HG03103 (cell line): ENCODE data around the gene BOK.

ENCODE experiments used
- ATAC-seq: cut with Tn5 transposase; IDR thresholded peaks from one replicate; pipeline ENCODE4 v1.9.1; 2021; ENCODE audit warnings: low read depth; ENCODE audit not compliant: unreplicated experiment

The BOK gene

GRCh38 chr2:241595600-241596140 is 37.1 kb downstream of the BOK start:
- ATAC-seq: no peak

GRCh38 chr2:241597561-241597960 is 39.0 kb downstream of the BOK start:
- no peak for ATAC-seq

GRCh38 chr2:241598061-241598460 is 39.5 kb downstream of the BOK start:
- ATAC-seq: no peak

- ATAC-seq: no peak
These were observed 39.9 kb downstream of the BOK start for GRCh38 chr2:241598487-241598886.

GRCh38 chr2:241599615-241600014 is 41.1 kb downstream of the BOK start:
- ATAC-seq: no peak

GRCh38 chr2:241601841-241602240 is 43.3 kb downstream of the BOK start:
- ATAC-seq: no peak

- no peak for ATAC-seq
These were observed 44.2 kb downstream of the BOK start for GRCh38 chr2:241602720-241603119.

GRCh38 chr2:241603686-241604085 is 45.1 kb downstream of the BOK start:
- ATAC-seq: no peak

- no peak for ATAC-seq
These were observed 47.6 kb downstream of the BOK start for GRCh38 chr2:241606186-241606585.

DNA sequence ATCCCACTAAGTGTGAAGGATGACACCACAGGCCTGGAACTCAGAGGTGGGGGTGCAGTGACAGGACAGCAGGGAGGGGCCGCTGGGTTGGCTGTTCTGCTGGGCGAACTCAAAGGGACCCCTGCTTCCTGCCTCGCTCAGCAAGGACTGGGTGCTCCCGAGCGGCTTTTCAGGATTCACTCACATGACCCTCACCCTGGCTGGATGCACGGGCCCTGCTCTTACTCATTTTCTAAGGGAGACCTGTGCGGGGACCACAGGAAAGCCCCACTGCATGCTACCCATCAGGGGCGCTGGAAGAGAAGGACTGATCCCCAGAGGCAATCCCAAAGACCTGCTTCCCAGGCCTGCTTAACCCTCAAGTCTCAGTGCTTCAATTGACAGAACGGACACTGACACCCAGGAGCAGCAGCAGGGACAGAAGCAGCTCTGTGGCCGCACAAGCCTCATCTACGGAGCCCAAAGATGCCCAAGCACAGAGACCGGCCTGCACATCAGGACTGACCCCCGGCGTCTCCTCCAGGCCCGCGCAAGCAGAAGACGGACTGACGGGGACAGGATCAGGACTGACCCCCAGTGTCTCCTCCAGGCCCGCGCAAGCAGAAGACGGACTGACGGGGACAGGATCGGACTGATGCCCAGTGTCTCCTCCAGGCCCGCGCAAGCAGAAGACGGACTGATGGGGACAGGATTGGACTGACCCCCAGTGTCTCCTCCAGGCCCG is 48.8 kb downstream of the BOK start:
- ATAC-seq: no peak

DNA sequence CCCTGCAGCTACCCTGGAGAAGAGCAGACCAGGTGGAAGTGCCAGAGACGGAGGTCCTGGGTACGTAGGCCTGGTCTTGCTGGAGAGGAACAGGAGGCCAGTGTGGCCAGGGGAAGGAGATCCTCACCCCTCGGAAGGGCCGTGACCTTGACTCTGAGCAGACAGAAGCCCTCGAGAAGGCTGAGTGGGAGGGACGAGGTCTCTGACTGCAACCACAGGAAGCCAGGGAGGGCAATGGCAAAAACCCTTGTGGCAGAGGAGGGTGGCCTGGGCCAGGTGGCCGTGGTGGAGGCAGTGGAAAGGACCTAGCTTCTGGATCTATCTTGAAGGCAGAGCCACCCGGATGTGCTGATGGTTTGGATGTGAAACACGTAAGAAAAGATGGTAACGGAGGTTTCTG is 50.3 kb downstream of the BOK start:
- ATAC-seq: no peak

- ATAC-seq: peak; percentile 89
These were observed 51.6 kb downstream of the BOK start for GRCh38 chr2:241609859-241610793.

DNA sequence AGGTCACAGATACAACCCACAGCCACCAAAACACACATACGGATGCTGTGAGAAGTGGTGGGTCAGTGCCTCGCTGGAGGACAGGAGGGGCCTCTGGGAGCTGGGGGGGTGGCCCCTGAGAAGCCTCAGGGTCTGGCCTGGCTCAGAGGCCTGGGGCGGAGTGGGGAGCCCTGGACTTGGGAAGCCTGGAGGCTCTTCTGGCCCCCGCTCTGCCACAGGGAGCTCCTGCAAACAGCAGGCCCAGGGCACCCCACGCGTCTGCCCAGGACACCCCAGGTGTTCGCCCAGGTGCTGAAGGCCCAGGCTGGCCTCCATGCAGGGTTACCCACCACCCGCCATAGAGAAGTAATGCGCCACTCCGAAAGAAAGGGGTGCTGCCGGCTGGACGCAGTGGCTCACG is 52.5 kb downstream of the BOK start:
- no peak for ATAC-seq

DNA sequence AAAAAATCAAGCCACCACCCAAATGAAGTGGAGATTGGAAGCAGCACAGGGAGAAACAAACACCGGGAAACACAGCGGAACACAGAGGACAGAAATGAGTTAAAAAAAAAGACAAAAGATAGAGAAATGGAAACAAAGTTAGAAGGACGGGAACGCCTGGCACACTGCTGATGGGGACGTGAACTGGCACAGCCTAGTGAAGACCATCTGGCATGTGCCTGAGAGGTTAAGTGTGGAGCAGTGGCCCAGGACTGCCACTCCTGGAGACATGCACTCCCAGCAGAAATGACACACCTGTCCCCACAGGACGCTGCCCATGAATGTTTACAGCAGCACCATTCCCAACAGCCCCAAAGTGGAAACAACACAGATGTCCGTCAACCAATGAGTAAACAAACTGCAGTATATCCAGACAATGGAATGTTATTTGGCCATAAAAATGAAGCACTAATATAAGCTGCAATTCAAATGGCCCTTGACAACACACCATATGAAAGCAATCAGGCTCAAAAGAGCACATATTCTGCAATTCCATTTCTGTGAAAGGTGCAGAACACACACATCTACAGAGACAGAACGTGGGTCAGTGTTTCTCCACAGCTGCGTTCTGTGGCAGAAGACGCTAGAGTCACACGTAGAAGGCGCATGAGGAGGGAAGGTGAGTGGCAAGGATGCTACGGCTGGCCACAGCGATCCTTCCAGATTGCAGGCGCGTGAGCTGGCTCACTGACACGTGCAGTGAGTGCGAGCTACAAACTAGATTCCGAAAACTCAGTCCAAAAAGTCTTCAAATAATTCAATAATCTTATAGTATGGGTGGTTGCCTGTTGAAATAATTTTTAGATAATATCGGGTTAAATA is 53.8 kb downstream of the BOK start:
- ATAC-seq: no peak

DNA sequence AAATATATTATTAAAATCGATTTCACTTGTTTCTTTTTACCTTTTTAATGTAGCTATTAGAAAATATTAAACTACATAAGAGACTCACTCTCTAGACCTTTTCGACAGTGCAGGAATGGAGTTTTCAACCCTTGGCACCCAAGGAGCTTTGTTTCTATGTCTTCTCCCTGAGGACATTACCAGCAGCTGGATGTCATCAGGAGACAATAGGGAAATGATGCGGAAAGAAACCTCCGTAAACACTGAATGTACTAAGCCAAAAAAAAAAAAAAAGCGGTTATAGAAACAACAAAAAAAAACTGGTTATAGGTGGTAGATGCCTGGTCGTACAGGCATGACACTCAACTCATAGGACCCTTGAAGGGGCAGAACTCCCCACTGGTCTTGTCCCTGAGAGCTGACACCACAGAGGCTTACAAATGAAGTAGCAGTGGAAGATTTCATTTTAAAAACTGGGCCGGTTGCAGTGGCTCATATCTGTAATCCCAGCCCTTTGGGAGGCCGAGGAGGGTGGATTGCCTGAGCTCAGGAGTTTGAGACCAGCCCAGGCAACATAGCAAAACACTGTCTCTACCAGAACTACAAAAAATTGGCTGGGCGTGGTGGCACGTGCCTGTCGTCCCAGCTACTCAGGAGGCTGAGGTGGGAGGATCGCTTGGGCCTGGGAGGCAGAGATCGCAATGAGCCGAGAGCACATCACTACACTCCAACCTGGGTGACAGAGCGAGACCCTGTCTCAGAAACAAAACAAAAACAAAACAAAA is 54.7 kb downstream of the BOK start:
- ATAC-seq: no peak

- no peak for ATAC-seq
These were observed 56.5 kb downstream of the BOK start for GRCh38 chr2:241615041-241615440.

DNA sequence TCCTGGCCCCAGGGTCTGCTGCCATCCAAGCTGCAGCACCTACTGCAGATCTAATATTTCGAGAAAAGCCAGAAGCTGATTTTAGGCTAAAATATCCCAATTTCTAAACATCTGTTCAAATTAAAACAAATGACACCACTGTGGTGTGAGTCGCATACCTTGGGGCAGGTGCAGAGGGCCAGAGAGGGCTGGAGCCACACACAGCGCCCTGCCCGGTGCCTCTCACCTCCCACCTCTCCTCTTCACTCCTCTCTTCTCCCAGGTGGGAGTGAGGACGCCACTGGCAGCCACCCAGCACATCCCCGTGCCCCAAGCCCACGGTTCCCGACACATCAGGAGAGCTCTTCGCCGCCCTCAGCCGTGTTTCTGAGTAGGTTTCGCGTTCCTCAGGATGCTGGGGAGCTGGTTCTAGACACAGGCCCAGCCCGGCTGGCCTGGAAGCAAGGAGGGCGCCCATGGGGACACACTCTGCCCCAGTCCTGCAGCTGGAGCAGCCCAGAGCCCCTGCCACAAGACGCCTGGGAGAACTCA is 57.0 kb downstream of the BOK start:
- ATAC-seq: no peak

- ATAC-seq: no peak
These were observed 57.9 kb downstream of the BOK start for GRCh38 chr2:241616168-241617125.
